ENCODE results near the gene MARCHF2.
"Not testable (repeated sequence)": the region's sequence is repeated elsewhere in the genome, so short reads cannot be mapped to it uniquely, and the experiment has no call there.

GRCh38 chr19:8375766-8376165 lies 37.3 kb upstream of the MARCHF2 start:
- not testable (repeated sequence) for TF ChIP-seq POLR2A (IDR thresholded peaks at IDR 0.05; ENCODE audit: low read length); USF2 (IDR thresholded peaks at IDR 0.05); CEBPB (IDR thresholded peaks at IDR 0.05); POLR2AphosphoS2 (conservative IDR thresholded peaks at IDR 0.05; ENCODE audit: low read length); CTCF (IDR thresholded peaks at IDR 0.05); EP300 (IDR thresholded peaks at IDR 0.05); BHLHE40 (IDR thresholded peaks at IDR 0.05; ENCODE audit: low read depth, low read length); RAD21 (conservative IDR thresholded peaks at IDR 0.05 in 1 of 2, IDR thresholded peaks at IDR 0.05 in 1 of 2); RFX5 (IDR thresholded peaks at IDR 0.05); HOXA7 (CRISPR knock-in tag; IDR thresholded peaks at IDR 0.05); SMC3 (IDR thresholded peaks at IDR 0.05)
- TF ChIP-seq, protein P1, sequence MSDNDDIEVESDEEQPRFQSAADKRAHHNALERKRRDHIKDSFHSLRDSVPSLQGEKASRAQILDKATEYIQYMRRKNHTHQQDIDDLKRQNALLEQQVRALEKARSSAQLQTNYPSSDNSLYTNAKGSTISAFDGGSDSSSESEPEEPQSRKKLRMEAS (IDR thresholded peaks at IDR 0.05) = not testable (repeated sequence)

All from A549 (cell line).